Cerebellar cortex (tissue), 1 donor: ENCODE results near the gene HBA2.
A peak's percentile ranks its signal among the peaks of the same experiment; 100 is the strongest.
"Not testable (repeated sequence)": the region's sequence is repeated elsewhere in the genome, so short reads cannot be mapped to it uniquely, and the experiment has no call there.

Experiments used
- DNase-seq: peaks from one replicate; pipeline ENCODE4 v3.0.0-alpha.2; 2015; ENCODE audit warnings: low spot score

HBA2 gene

DNA sequence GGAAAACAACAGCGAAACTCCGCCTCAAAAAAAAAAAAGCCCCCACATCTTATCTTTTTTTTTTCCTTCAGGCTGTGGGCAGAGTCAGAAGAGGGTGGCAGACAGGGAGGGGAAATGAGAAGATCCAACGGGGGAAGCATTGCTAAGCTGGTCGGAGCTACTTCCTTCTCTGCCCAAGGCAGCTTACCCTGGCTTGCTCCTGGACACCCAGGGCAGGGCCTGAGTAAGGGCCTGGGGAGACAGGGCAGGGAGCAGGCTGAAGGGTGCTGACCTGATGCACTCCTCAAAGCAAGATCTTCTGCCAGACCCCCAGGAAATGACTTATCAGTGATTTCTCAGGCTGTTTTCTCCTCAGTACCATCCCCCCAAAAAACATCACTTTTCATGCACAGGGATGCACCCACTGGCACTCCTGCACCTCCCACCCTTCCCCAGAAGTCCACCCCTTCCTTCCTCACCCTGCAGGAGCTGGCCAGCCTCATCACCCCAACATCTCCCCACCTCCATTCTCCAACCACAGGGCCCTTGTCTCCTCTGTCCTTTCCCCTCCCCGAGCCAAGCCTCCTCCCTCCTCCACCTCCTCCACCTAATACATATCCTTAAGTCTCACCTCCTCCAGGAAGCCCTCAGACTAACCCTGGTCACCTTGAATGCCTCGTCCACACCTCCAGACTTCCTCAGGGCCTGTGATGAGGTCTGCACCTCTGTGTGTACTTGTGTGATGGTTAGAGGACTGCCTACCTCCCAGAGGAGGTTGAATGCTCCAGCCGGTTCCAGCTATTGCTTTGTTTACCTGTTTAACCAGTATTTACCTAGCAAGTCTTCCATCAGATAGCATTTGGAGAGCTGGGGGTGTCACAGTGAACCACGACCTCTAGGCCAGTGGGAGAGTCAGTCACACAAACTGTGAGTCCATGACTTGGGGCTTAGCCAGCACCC lies 2.6 kb downstream of the HBA2 start:
- DNase-seq: no peak

DNA sequence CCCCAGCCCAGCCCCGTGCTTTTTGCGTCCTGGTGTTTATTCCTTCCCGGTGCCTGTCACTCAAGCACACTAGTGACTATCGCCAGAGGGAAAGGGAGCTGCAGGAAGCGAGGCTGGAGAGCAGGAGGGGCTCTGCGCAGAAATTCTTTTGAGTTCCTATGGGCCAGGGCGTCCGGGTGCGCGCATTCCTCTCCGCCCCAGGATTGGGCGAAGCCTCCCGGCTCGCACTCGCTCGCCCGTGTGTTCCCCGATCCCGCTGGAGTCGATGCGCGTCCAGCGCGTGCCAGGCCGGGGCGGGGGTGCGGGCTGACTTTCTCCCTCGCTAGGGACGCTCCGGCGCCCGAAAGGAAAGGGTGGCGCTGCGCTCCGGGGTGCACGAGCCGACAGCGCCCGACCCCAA lies 3.3 kb downstream of the HBA2 start:
- DNase-seq: not testable (repeated sequence)

DNA sequence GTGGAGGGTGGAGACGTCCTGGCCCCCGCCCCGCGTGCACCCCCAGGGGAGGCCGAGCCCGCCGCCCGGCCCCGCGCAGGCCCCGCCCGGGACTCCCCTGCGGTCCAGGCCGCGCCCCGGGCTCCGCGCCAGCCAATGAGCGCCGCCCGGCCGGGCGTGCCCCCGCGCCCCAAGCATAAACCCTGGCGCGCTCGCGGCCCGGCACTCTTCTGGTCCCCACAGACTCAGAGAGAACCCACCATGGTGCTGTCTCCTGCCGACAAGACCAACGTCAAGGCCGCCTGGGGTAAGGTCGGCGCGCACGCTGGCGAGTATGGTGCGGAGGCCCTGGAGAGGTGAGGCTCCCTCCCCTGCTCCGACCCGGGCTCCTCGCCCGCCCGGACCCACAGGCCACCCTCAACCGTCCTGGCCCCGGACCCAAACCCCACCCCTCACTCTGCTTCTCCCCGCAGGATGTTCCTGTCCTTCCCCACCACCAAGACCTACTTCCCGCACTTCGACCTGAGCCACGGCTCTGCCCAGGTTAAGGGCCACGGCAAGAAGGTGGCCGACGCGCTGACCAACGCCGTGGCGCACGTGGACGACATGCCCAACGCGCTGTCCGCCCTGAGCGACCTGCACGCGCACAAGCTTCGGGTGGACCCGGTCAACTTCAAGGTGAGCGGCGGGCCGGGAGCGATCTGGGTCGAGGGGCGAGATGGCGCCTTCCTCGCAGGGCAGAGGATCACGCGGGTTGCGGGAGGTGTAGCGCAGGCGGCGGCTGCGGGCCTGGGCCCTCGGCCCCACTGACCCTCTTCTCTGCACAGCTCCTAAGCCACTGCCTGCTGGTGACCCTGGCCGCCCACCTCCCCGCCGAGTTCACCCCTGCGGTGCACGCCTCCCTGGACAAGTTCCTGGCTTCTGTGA lies 4.1 kb downstream of the HBA2 start, which contains the start of gene HBA1:
Gene HBA1 (plus strand): TSS at position 204 of the 906 bp plus-strand sequence. CDS start 37 bp downstream, at position 241.
- DNase-seq: not testable (repeated sequence)

DNA sequence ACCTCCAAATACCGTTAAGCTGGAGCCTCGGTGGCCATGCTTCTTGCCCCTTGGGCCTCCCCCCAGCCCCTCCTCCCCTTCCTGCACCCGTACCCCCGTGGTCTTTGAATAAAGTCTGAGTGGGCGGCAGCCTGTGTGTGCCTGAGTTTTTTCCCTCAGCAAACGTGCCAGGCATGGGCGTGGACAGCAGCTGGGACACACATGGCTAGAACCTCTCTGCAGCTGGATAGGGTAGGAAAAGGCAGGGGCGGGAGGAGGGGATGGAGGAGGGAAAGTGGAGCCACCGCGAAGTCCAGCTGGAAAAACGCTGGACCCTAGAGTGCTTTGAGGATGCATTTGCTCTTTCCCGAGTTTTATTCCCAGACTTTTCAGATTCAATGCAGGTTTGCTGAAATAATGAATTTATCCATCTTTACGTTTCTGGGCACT lies 4.7 kb downstream of the HBA2 start:
- no peak for DNase-seq

GRCh38 chr16:177981-178667 lies 5.4 kb downstream of the HBA2 start:
- no peak for DNase-seq

GRCh38 chr16:178668-179015 lies 6.0 kb downstream of the HBA2 start:
- no peak for DNase-seq

GRCh38 chr16:179211-180092 lies 6.8 kb downstream of the HBA2 start:
- no peak for DNase-seq

DNA sequence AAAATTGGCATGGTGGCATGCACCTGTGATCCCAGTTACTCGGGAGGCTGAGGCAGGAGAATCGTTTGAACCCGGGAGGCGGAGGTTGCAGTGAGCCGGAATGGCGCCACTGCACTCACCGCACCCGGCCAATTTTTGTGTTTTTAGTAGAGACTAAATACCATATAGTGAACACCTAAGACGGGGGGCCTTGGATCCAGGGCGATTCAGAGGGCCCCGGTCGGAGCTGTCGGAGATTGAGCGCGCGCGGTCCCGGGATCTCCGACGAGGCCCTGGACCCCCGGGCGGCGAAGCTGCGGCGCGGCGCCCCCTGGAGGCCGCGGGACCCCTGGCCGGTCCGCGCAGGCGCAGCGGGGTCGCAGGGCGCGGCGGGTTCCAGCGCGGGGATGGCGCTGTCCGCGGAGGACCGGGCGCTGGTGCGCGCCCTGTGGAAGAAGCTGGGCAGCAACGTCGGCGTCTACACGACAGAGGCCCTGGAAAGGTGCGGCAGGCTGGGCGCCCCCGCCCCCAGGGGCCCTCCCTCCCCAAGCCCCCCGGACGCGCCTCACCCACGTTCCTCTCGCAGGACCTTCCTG lies 7.5 kb downstream of the HBA2 start, which contains the start of gene HBQ1:
Gene HBQ1 (plus strand): TSS at position 359 of the 575 bp plus-strand sequence. CDS start 28 bp downstream, at position 387.
- no peak for DNase-seq

- peak; percentile 67 for DNase-seq
Measured at GRCh38 chr16:180681-181564, 8.2 kb downstream of the HBA2 start.

- DNase-seq: peak; percentile 23
Measured at GRCh38 chr16:181565-182021, 8.9 kb downstream of the HBA2 start.

GRCh38 chr16:183005-183404 lies 10.3 kb downstream of the HBA2 start:
- peak; percentile 29 for DNase-seq

DNA sequence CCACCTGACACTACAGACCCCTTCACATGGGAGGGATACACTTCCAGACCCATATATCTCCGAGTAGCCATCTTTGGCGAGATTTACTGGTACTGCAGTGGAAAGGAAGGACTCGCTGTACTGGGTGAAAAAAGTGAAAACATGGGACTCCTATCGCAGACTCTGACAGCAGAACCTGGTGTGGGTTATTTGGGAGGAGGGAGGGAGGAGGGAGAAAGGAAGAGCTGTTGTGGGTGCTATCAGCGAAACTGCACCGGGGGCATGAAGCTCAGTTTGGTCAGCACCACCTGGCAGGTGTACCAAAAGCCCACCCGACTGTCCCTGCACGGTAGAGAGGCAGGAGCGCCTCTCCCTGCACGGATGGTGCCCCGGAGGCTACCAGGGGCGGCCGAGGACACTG lies 12.5 kb downstream of the HBA2 start:
- no peak for DNase-seq

DNA sequence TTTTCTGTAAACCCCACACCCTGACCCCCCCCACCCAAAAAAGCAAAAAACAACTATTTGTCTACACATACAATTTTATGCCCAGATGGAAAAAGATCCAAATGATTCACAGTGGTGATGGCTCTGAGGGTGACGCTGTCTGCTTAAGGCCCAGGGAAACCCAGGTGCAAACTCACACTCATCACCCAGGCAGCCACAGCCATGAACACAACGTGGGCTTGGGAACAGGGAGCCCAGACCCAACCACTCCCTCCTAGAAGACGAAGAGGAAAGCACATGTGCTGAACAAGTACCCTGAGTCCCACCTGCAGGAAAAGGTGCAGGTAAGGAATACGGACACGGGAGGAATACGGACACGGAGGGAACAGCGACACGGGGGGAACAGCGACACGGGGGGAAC lies 13.0 kb downstream of the HBA2 start:
- DNase-seq: no peak

- DNase-seq: no peak
Measured at GRCh38 chr16:187330-187729, 14.7 kb downstream of the HBA2 start.

- no peak for DNase-seq
Measured at GRCh38 chr16:188674-189073, 16.0 kb downstream of the HBA2 start.

GRCh38 chr16:189604-190186 lies 17.0 kb downstream of the HBA2 start:
- no peak for DNase-seq

- DNase-seq: no peak
Measured at GRCh38 chr16:191831-192230, 19.2 kb downstream of the HBA2 start.

- DNase-seq: no peak
Measured at GRCh38 chr16:192686-193085, 20.0 kb downstream of the HBA2 start.

DNA sequence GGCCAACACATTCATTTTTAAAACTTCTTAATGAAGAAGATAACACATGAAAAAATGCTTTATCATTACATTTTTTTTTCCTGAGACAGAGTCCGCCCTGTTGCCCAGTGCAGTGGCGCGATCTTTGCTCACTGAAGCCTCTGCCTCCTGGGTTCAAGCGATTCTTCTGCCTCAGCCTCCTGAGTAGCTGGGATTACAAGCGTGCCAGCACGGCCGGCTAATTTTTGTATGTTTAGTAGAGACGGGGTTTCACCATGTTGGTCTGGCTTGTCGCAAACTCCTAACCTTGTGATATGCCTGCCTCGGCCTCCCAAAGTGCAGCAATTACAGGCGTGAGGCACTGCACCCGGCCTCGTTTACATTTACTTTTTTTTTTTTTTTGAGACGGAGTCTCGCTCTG lies 20.8 kb downstream of the HBA2 start:
- no peak for DNase-seq
